DMS114 treated with DMSO at 0.1 percent for 48 hours (cell line): ENCODE data around the gene RASSF5.

Experiments
- DNase-seq: peaks from one replicate; lab custom pipeline; 2025; ENCODE audit not compliant: unreplicated experiment; lab: John Stamatoyannopoulos, UW

RASSF5 gene

DNA sequence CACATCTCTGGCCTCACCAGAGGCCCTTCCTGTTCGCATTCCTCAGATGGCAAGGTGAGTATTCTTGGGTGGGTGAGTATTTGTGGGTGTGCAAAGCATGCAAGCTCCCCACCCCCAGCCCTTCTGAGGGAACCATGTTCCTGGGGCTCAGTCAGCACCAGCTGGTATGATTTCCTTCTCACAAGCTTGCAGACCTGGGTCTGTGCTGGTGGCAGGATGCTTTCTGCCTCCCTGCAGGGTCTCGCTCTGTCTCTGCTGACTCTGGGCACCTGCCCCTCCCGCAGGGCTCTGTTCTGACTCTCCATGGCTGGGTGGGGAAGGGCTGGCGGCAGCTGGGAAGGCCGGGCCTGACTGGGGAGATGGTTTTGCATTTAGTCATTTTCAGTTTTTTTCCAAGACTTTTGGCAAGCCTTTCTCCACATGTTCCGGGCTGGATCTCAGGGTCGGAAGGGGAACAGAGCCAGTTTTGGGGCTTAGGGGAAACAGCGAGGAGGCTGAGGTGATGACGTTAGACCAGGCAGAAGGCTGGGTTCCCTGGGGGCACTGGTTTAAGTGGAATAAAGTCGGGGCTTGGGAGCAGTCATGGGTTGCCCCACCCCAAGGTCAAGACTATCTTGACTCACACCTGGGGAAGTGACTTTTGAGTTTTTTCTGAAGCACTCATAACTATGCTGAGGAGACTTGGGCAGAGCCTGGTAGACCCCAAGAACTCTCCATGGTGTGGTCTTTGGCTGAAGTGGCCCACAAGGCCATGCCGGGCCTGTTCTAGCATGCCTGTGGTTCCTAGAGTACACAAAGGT lies 6.2 kb downstream of the RASSF5 start:
- no peak for DNase-seq

DNA sequence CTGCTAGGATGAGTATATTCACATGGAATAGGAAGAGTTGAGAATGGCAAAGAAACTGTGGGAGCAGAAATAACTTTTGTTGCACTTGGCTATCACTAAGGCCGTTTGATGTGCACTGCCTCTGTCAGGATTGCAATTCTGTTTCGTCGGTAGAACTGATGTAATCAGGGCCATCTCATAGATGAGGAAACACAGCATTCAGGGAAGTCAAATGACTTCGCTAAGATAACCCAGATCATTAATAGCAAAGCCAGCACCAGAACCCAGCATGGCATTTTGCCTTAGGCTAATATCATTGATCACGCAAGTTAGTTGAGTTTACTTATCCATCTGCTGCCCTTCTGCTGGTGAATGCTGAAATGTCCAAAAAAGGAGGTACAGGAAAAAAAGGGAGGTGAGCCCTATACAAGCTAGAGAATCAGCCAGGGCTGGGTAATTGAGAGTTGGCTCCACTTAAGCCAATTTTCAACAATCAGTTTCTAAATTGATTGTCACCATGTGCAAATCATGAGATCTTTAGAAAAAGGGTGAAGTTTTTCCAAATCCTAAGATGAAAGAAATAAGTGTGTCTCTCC lies 7.6 kb downstream of the RASSF5 start:
- DNase-seq: no peak

- DNase-seq: no peak
Measured at GRCh38 chr1:206516728-206516990, 9.3 kb downstream of the RASSF5 start.

DNA sequence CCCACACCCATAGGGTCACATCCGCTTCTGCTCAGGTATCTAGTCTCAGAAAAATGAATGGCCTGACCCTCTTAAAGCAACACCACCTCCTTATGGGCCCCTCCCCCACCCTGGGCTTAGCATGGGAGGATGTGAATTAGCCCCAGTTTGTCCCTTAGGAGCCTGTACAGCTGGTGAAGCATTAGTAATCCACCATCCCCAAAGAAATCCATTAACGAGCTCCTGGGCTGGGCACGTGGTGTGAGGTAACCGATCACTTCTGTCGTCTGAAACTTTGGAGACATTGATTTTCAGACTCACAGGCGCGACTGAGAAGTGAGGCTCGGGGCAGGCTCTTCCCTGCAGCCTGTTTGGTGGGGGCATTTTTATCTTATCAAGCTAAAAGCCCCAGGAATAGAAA lies 10.5 kb downstream of the RASSF5 start:
- DNase-seq: no peak

DNA sequence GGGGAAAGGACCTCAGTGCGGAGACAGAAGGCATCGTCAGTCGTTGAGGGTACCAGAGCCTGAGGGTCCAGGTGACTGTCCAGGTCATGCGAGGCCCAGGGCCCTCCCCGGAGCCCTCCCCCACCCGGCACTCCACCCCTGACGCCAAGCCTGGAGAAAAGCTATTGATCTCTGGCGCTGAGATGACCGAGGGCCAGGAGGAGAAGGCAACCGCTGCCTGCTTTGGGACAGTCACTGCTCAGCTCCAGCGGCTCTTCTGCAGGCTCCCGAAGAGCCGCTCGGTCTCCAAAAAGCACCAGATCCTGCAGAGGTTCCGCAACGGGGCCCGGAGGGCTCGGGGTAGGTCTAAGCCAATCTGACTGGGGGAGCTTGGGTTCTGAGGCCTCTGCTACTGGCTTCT lies 10.9 kb downstream of the RASSF5 start:
- DNase-seq: no peak

DNA sequence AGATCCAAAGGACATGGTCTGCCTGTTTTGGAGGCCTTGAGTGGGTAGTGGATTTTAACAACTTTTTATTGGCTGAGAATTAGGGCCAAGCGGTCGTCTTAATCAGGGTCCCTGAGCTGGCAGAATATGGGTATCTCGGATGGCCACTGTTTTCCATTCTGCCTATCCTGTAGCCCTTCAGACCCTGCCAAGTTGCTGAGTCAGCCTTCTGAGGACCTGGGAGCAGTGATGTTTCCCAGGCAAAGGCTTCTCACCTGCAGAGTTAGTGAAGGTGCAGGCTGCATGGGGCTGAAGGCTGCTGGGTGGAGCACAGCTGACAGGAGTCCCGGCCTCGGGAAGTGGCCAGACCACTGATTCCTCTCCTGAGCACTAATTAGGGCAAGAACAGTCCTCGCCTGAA lies 11.4 kb downstream of the RASSF5 start:
- no peak for DNase-seq

DNA sequence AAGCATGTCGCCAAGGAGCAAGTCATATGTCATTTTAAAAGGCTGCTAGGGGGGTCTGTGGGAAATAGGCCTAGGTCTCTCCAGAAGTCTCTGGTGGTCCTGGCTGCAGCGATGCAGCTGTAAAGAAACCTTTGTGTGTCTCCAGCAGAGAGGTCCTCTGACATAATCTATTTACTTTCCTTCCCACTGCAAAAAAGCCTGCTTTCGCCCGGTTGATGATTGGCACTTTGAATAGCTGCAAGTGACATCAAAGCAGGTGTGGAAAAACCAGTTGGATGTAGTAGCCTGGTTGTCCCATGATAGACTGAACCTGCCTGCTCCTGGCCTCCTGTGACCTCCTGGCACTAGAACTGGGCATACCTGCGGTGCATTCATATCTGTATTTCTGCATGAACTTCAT lies 13.8 kb downstream of the RASSF5 start:
- DNase-seq: no peak

- no peak for DNase-seq
Measured at GRCh38 chr1:206521694-206522402, 14.5 kb downstream of the RASSF5 start.

DNA sequence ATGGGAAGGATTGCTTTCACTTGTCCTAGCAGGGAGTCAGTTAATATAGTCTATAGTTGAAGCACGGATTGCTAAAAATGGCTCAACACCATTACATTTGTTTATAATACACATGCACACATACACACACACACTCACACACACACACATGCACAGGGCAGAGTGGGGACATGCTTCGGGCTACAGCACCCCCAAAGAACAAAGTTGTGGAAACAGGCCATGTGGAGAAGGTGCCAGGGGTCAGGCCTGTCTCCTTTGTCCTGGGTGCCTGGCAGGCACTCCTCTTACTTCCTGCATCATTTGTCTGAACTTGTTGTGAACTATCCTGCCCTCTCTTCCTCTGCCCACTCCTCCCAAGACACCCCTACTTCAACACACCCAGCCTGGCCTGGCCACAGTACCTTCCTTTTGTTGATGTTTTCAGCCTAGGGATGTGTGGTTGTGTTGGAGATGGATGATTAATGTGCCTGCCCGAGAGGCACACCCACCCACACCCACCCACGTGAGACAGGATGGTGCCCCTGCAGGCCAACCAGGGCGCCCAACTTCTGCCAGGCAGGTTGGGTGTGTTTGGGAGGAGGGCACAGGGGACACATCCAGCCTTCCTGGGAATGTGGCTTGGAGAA lies 17.5 kb downstream of the RASSF5 start:
- no peak for DNase-seq

DNA sequence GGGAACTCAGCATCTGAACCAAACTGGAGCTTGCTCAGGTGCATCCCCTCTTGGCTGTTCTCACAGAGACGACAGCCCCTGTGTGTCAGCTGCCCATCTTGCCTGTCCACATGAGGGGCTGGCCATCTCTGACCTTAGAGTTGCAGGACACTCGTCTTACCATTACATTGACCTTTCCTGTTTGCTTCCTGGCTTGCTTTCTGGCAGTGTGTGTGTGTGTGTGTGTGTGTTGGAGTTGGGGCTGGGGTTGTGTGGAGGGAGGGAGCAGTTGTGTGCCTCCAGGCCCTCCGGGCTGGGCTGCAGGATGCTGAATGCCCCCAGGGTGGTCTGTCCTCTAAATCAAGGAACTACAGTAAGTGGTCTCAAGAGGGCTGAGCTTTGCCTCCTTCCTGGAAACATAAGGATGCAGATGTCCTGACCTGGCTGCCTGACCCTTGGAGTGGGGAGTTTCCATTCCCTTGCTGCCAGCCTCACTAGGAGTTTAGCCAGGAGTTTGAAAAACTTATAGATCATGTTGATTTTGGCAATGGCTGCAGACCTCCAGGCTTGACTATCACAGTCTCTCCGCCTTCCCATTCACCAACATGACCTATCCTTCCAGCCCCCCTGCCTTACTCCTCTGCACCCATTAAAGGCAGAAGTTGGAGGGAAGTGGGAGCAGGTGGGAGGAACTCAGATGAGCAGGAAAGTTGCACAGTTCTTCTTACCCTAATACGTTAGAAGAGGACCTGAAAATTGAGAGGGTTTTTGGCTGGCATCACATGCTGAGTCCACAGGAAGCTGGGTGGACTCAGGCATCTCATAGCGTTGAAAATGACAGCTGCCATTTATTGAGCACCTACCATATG lies 19.0 kb downstream of the RASSF5 start:
- DNase-seq: no peak

- DNase-seq: no peak
Measured at GRCh38 chr1:206529425-206529824, 22.1 kb downstream of the RASSF5 start.

DNA sequence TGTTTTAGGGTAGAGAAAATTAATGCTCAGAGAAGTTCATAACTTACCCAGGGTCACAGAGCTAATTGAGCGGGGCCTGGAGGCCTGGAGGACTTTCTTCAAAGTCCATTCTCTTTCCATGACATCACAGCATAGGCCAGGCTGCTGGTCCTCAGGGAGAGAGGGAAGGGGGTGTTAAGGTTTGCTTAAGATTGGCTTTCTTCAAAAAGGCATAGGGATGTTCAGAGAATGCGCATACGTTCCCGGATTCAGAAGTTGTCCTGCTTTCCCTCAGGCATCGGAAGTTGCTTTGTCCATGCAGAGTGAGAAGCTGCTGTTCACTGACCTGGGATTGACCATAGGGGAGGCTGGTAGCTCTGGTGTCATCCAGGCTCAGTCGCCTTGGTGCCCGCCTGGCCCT lies 25.0 kb downstream of the RASSF5 start:
- no peak for DNase-seq

DNA sequence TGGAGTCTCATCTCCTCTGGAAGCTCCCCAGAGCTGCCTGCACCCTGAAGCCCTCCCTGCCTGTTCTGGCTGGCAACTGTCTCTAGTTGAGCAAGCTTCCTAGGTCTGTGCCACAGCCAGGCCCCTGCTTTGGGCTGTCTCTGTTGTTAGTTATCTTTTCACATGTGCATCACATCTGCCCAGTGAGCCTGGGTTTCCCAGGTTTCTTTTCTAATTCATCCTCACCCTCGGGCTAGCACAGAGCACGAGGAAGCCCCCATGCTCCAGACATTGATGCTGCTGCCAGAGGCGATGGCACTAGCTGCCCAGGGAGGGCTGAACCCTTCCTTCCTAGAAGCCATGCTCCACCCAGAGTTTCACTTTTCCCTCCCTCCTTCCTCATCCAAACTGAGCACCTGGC lies 27.2 kb downstream of the RASSF5 start:
- no peak for DNase-seq

GRCh38 chr1:206535853-206536188 lies 28.5 kb downstream of the RASSF5 start:
- no peak for DNase-seq

GRCh38 chr1:206537141-206537540 lies 29.8 kb downstream of the RASSF5 start:
- DNase-seq: no peak

DNA sequence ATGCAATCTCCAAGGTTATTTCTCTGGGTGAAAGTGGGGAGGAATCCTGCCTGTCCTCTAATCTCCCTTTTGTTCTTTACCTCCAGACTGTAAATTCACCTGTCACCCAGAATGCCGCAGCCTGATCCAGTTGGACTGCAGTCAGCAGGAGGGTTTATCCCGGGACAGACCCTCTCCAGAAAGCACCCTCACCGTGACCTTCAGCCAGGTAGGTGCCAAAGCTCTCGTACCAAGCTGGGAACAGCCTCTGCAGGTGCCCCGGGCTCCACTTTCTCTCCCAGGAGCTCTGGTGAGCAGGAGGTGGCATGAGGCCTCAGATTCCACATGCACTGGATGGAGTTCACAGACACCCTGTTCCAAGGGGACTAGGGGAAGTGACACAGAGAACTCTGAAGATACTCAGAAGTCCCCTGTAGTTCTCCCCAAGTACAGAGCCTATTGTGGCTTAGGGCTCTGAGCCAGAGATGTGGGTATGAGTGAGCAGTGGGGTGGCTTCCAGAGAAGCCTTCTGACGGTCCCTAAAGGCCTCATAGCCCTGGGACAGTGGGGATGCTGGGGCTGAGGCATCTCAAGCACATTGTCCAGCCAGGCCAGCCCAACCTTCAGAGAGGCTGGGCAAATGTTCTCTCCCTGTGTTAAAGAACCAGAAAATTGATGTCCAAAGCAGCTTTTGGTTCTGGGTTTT lies 30.9 kb downstream of the RASSF5 start:
- DNase-seq: no peak

DNA sequence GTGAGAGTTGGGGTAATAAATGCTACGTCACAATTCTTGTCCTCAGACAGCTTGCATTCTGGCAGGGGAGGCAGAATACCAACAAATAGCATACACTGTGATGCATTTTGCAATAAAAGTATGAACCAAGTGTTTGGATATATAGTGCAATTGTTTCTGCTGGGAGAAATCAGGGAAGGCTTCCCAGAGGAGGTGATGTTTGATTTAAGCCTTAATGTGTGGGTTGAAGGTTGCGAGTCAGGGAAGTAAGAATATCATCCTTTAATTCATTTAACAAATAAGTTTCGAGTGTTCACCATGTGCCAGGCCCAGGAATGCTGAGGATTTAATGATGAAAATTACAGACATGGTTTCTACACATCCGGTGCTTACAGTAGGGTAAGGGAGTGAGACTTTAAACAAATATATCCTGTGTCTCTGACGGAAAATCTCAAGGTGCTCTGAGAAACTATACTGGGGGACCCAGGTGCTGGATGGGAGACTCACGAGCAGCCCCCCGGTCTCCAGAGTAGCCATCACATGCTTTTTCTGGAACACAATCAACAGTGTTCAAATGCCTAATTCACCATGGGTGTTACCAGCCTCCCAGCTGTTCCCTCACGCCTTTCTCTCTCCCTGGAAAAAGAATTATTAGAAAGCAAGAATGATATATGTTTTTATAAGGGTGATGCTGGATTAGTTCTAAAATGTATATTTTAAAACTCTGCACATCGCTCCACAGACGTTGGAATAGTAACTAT lies 31.7 kb downstream of the RASSF5 start:
- no peak for DNase-seq

GRCh38 chr1:206540044-206540780 lies 32.9 kb downstream of the RASSF5 start:
- no peak for DNase-seq

- no peak for DNase-seq
Measured at GRCh38 chr1:206541236-206541833, 34.0 kb downstream of the RASSF5 start.
